Omental fat pad (tissue), 4 donors: ENCODE data around the gene KDM4C. TPM values are rescaled to one million over a fixed set of nuclear protein-coding genes. Genes with fewer than 3 reads are reported as not detected.
A peak's percentile ranks its signal among the peaks of the same experiment; 100 is the strongest.

Source experiments
- ATAC-seq: fragments of 150-250 bp; one replicate; pipeline ENCODE4 v1.9.1; 2016; ENCODE audit warnings: mild to moderate bottlenecking, moderate library complexity; ENCODE audit not compliant: low FRiP score
- DNase-seq: peaks from one replicate; pipeline ENCODE4 v3.0.0-alpha.2; 2019; ENCODE audit warnings: low spot score
- CTCF ChIP-seq, 3 donors: fragments of 450-650 bp; IDR thresholded peaks; one replicate each; pipeline ENCODE4 v1.5.1; 2016 to 2017; ENCODE audit warnings: antibody characterized with exemption in 3 of 3, mild to moderate bottlenecking in 3 of 3, moderate library complexity in 2 of 3
- total RNA-seq, 4 donors: library from RNA; depleted of rRNA; stranded (reverse); fragments of >200 nt; gene quantifications; one replicate each; pipeline ENCODE4 v1.1.0, GENCODE V29; 2016

Gene KDM4C
- total RNA-seq, 4 donors from 2014 or later, result 24.9 to 37.0 (median 32.0) TPM

GRCh38 chr9:7071916-7072315 lies 314.1 kb downstream of the KDM4C start:
- no peak for DNase-seq
- no peak for ATAC-seq
- TF ChIP-seq CTCF (IDR thresholded peaks at IDR 0.05), result no peak

GRCh38 chr9:7073706-7074105 lies 315.9 kb downstream of the KDM4C start:
- no peak for DNase-seq
- no peak for TF ChIP-seq CTCF (IDR thresholded peaks at IDR 0.05)
- ATAC-seq, result no peak

- no peak for TF ChIP-seq CTCF (IDR thresholded peaks at IDR 0.05)
- DNase-seq (no peak), ATAC-seq (no peak)
Measured at GRCh38 chr9:7075154-7075553, 317.4 kb downstream of the KDM4C start.

GRCh38 chr9:7079051-7079450 lies 321.3 kb downstream of the KDM4C start:
- ATAC-seq, result no peak
- no peak for DNase-seq
- no peak for TF ChIP-seq CTCF (IDR thresholded peaks at IDR 0.05)

- DNase-seq, result no peak
- peak; percentile 65 for ATAC-seq
- no peak for TF ChIP-seq CTCF (IDR thresholded peaks at IDR 0.05)
Measured at GRCh38 chr9:7081065-7081600, 323.4 kb downstream of the KDM4C start.

- no peak for DNase-seq
- TF ChIP-seq CTCF (IDR thresholded peaks at IDR 0.05), result no peak
- no peak for ATAC-seq
Measured at GRCh38 chr9:7083192-7083591, 325.4 kb downstream of the KDM4C start.

- no peak for TF ChIP-seq CTCF (IDR thresholded peaks at IDR 0.05)
- no peak for ATAC-seq
- no peak for DNase-seq
Measured at GRCh38 chr9:7085357-7085756, 327.6 kb downstream of the KDM4C start.
